H9 (cell line): ENCODE results near the gene TOMM40L. TPM values are rescaled to one million over a fixed set of nuclear protein-coding genes. Genes with fewer than 3 reads are reported as not detected.

Source experiments
- DNase-seq: peaks from one replicate; pipeline ENCODE4 v3.0.0-alpha.2; 2017
- H2AFZ ChIP-seq: one replicate; pipeline ENCODE4 v1.6.1; 2013; ENCODE audit warnings: mild to moderate bottlenecking, low read length, control low read depth, moderate library complexity
- H2AK5ac ChIP-seq: 2 replicates; pipeline ENCODE4 v1.6.1; 2013; ENCODE audit warnings: low read length, control low read depth, mixed read lengths; ENCODE audit not compliant: insufficient read length
- H2BK120ac ChIP-seq: one replicate; pipeline ENCODE4 v1.6.1; 2013; ENCODE audit warnings: low read depth, mild to moderate bottlenecking, low read length, control low read depth, inconsistent platforms; ENCODE audit not compliant: poor library complexity, severe bottlenecking
- H2BK12ac ChIP-seq: 2 replicates; pipeline ENCODE4 v1.6.1; 2013; ENCODE audit warnings: low read length, control low read depth, mixed read lengths, low read depth; ENCODE audit not compliant: insufficient read length
- H2BK15ac ChIP-seq: 2 replicates; pipeline ENCODE4 v1.6.1; 2013; ENCODE audit warnings: low read depth, low read length, control low read depth
- H2BK20ac ChIP-seq: one replicate; pipeline ENCODE4 v1.6.1; 2013; ENCODE audit warnings: low read depth, mild to moderate bottlenecking, low read length, control low read depth, inconsistent platforms; ENCODE audit not compliant: poor library complexity, severe bottlenecking
- H2BK5ac ChIP-seq: 2 replicates; pipeline ENCODE4 v1.6.1; 2013; ENCODE audit warnings: low read length, control low read depth, mixed read lengths; ENCODE audit not compliant: insufficient read length
- H3K14ac ChIP-seq: 2 replicates; pipeline ENCODE4 v1.6.1; 2013; ENCODE audit warnings: low read length, control low read depth; ENCODE audit not compliant: insufficient read depth
- H3K18ac ChIP-seq: 2 replicates; pipeline ENCODE4 v1.6.1; 2013; ENCODE audit warnings: low read depth, mild to moderate bottlenecking, mixed read lengths, low read length, control low read depth; ENCODE audit not compliant: insufficient read length
- H3K23ac ChIP-seq: 2 replicates; pipeline ENCODE4 v1.6.1; 2013; ENCODE audit warnings: low read length, control low read depth, mixed read lengths, low read depth; ENCODE audit not compliant: insufficient read length
- H3K23me2 ChIP-seq: 2 replicates; pipeline ENCODE4 v1.6.1; 2013; ENCODE audit warnings: low read depth, mild to moderate bottlenecking, mixed read lengths, low read length, control low read depth; ENCODE audit not compliant: insufficient read length, poor library complexity, severe bottlenecking
- H3K27ac ChIP-seq: 2 replicates; pipeline ENCODE4 v1.5.1; 2013; ENCODE audit warnings: low read length, control low read depth, mixed read lengths, low read depth; ENCODE audit not compliant: insufficient read length
- H3K27me3 ChIP-seq: 2 replicates; pipeline ENCODE4 v1.6.1; 2013; ENCODE audit warnings: low read length, control low read depth, inconsistent platforms; ENCODE audit not compliant: insufficient read depth
- H3K4ac ChIP-seq: 2 replicates; pipeline ENCODE4 v1.6.1; 2013; ENCODE audit warnings: low read depth, mild to moderate bottlenecking, control low read depth, inconsistent platforms, low read length, moderate library complexity
- H3K4me1 ChIP-seq: 2 replicates; pipeline ENCODE4 v1.6.1; 2013; ENCODE audit warnings: low read length, control low read depth, inconsistent platforms; ENCODE audit not compliant: insufficient read depth
- H3K4me2 ChIP-seq: 2 replicates; pipeline ENCODE4 v1.6.1; 2013; ENCODE audit warnings: low read length, control low read depth, mixed read lengths; ENCODE audit not compliant: insufficient read length, insufficient read depth
- H3K56ac ChIP-seq: 2 replicates; pipeline ENCODE4 v1.6.1; 2013; ENCODE audit warnings: low read depth, mild to moderate bottlenecking, mixed read lengths, low read length, control low read depth; ENCODE audit not compliant: insufficient read length
- H3K79me1 ChIP-seq: 2 replicates; pipeline ENCODE4 v1.6.1; 2013; ENCODE audit warnings: low read depth, mild to moderate bottlenecking, moderate library complexity, low read length, control low read depth, inconsistent platforms; ENCODE audit not compliant: insufficient read depth, poor library complexity, severe bottlenecking
- H3K79me2 ChIP-seq: 2 replicates; pipeline ENCODE4 v1.6.1; 2013; ENCODE audit warnings: low read length, control low read depth, inconsistent platforms; ENCODE audit not compliant: insufficient read depth
- H3K9ac ChIP-seq: 2 replicates; pipeline ENCODE4 v1.6.1; 2013; ENCODE audit warnings: low read length, control low read depth, mixed read lengths; ENCODE audit not compliant: insufficient read length; ENCODE audit errors: extremely low read depth
- H3K9me3 ChIP-seq: one replicate; pipeline ENCODE4 v1.6.1; 2013; ENCODE audit warnings: low read depth, low read length, inconsistent platforms; ENCODE audit not compliant: control insufficient read depth
- H3T11ph ChIP-seq: one replicate; pipeline ENCODE4 v1.6.1; 2013; ENCODE audit warnings: mild to moderate bottlenecking, low read length, control low read depth, inconsistent platforms
- H4K20me1 ChIP-seq: one replicate; pipeline ENCODE4 v1.6.1; 2013; ENCODE audit not compliant: control insufficient read depth, insufficient read length, insufficient read depth
- H4K5ac ChIP-seq: 2 replicates; pipeline ENCODE4 v1.6.1; 2013; ENCODE audit warnings: low read depth, mild to moderate bottlenecking, mixed read lengths, low read length, control low read depth; ENCODE audit not compliant: insufficient read length
- H4K8ac ChIP-seq: replicated peaks from 2 replicates; pipeline ENCODE4 v1.6.1; 2013; ENCODE audit warnings: low read length, control low read depth, mixed read lengths, low read depth; ENCODE audit not compliant: insufficient read length
- H4K91ac ChIP-seq: 2 replicates; pipeline ENCODE4 v1.6.1; 2013; ENCODE audit warnings: low read depth, mild to moderate bottlenecking, moderate library complexity, mixed read lengths, low read length, control low read depth; ENCODE audit not compliant: insufficient read length
- H3K27ac Mint-ChIP-seq, 3 experiments: 2 replicates in 2 of 3; 3 replicates in 1 of 3; pipeline ENCODE4 v1.8.0; 2020 to 2021; ENCODE audit warnings: mixed read lengths in 3 of 3, mild to moderate bottlenecking in 1 of 3, moderate library complexity in 1 of 3
- H3K27me3 Mint-ChIP-seq: 2 replicates; pipeline ENCODE4 v1.8.0; 2021; ENCODE audit warnings: low read depth, mild to moderate bottlenecking, moderate library complexity, mixed read lengths
- H3K36me3 Mint-ChIP-seq, 3 experiments: 2 replicates in 2 of 3; 3 replicates in 1 of 3; pipeline ENCODE4 v1.8.0; 2020 to 2021; ENCODE audit warnings: low read depth in 3 of 3, mixed read lengths in 3 of 3; ENCODE audit not compliant: insufficient read depth in 1 of 3
- H3K4me1 Mint-ChIP-seq, 2 experiments: 2 replicates each; pipeline ENCODE4 v1.8.0; 2020; ENCODE audit warnings: mixed read lengths in 2 of 2
- H3K4me3 Mint-ChIP-seq, 2 experiments: 2 replicates in 1 of 2; 3 replicates in 1 of 2; pipeline ENCODE4 v1.8.0; 2020 to 2021; ENCODE audit warnings: mild to moderate bottlenecking in 2 of 2, mixed read lengths in 2 of 2, moderate library complexity in 1 of 2
- H3K9me3 Mint-ChIP-seq, 2 experiments: 2 replicates in 1 of 2; 3 replicates in 1 of 2; pipeline ENCODE4 v1.8.0; 2020; ENCODE audit warnings: mild to moderate bottlenecking in 2 of 2, mixed read lengths in 2 of 2, moderate library complexity in 1 of 2
- WGBS: extraction: QIAGEN DNeasy Blood & Tissue Kit; methylation state at CpG from one replicate; pipeline ENCODE4 v1.1.7; 2013; ENCODE audit warnings: missing lambda C conversion rate, low lambda C conversion rate, mixed read lengths; ENCODE audit not compliant: insufficient read length; ENCODE audit errors: extremely low coverage; 5-methylcytosine and 5-hydroxymethylcytosine counted together
- total RNA-seq: library from RNA; stranded (reverse); gene quantifications from 2 replicates; pipeline ENCODE4 v1.2.1, GENCODE V29; 2021
- TF ChIP-seq, protein P1 (sequence below): fragments of 200-600 bp; sonication (generic); conservative IDR thresholded peaks from 3 replicates; pipeline ENCODE4 v1.8.0; 2021; ENCODE audit warnings: antibody characterized with exemption, mild to moderate bottlenecking

Gene TOMM40L
- total RNA-seq, 1 experiment from 2014 or later, result 13.5 TPM

DNA sequence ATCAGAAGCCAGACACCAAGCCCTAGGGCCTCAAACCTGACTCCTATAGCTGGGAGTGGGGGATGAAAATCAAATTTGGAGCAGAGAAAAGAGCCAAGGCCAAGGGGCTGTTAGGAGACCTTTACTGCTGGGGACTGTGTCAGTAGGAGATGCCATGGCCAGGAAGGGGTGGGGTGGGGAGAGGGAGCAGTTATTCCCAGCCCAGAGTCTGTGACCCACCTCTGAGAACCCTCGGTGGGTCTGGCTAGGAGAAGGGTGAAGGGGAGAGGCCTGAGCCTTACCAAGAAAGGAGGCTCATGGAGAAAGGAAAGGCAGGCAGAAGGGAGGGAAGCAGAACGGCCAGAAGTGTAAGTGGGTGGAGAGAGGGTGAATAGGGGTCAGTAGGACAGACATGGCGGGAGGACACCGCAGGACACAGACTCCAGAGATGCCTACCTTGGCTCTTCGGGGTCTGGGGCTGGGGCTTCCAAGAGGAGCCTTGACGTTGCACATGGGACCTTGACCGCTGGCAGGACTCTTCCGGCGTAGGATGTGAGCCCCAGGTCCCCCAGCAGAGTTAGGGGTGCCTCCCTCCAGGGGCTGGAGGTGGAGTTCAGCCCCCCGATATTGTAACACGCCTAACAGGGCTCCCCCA, 28.2 kb upstream of the TOMM40L start:
- Histone ChIP-seq H3K18ac (no peak overlapping the region), H3K4me2 (peak overlapping the region; percentile 27), H3K23ac (no peak overlapping the region), H2BK15ac (no peak overlapping the region), H4K91ac (no peak overlapping the region), H3K4ac (no peak overlapping the region), H3T11ph (no peak overlapping the region), H3K9ac (no peak overlapping the region), H2BK120ac (no peak overlapping the region), H3K79me2 (no peaks in the 10 kb centered on the region), H3K23me2 (peaks cover 7% of the 10 kb centered on the region), H2BK12ac (no peak overlapping the region), H4K5ac (no peak overlapping the region), H2AFZ (no peak overlapping the region), H3K27ac (no peak overlapping the region), H4K8ac (no peak overlapping the region), H3K56ac (no peak overlapping the region), H2BK5ac (no peak overlapping the region), H4K20me1 (no peaks in the 10 kb centered on the region), H3K4me1 (peaks cover 24% of the 10 kb centered on the region), H2BK20ac (no peak overlapping the region), H3K79me1 (no peaks in the 10 kb centered on the region), H3K9me3 (no peaks in the 10 kb centered on the region), H2AK5ac (no peak overlapping the region), H3K27me3 (no peaks in the 10 kb centered on the region), H3K14ac (peak overlapping the region; percentile 19; the same call in 1 of the 2 replicates)
- Mint-ChIP-seq H3K4me1 (peaks cover 58 to 61% of the 10 kb centered on the region in 2 experiments), H3K9me3 (no peaks in the 10 kb centered on the region; a peak in 1 of 5 replicates), H3K27me3 (no peaks in the 10 kb centered on the region), H3K27ac (peak overlapping the region in 2 of 3 experiments; percentile 39 to 51; a peak in 4 of 7 replicates), H3K36me3 (peaks cover 0 to 19% (median 7%) of the 10 kb centered on the region in 3 experiments; a peak in 5 of 7 replicates), H3K4me3 (peak overlapping the region; percentile 59 to 65)
- WGBS, result no CpG with 5 or more reads among the region's 11 CpGs
- no peak for DNase-seq
- TF ChIP-seq, protein P1, sequence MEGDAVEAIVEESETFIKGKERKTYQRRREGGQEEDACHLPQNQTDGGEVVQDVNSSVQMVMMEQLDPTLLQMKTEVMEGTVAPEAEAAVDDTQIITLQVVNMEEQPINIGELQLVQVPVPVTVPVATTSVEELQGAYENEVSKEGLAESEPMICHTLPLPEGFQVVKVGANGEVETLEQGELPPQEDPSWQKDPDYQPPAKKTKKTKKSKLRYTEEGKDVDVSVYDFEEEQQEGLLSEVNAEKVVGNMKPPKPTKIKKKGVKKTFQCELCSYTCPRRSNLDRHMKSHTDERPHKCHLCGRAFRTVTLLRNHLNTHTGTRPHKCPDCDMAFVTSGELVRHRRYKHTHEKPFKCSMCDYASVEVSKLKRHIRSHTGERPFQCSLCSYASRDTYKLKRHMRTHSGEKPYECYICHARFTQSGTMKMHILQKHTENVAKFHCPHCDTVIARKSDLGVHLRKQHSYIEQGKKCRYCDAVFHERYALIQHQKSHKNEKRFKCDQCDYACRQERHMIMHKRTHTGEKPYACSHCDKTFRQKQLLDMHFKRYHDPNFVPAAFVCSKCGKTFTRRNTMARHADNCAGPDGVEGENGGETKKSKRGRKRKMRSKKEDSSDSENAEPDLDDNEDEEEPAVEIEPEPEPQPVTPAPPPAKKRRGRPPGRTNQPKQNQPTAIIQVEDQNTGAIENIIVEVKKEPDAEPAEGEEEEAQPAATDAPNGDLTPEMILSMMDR, result no peak
